ENCODE results near the gene CDKN1B. TPM values are rescaled to one million over a fixed set of nuclear protein-coding genes. Genes with fewer than 3 reads are reported as not detected.
A peak's percentile ranks its signal among the peaks of the same experiment; 100 is the strongest.

CDKN1B gene
- total RNA-seq, 1 donor from 2014 or later, result 36.0 TPM

- H3K9me3 Mint-ChIP-seq (ENCODE audit: unreplicated experiment), result peaks cover 11% of the 10 kb centered on the region
- no peak for TF ChIP-seq CTCF (IDR thresholded peaks at IDR 0.05; ENCODE audit: partially characterized antibody, unreplicated experiment)
- H3K4me3 Mint-ChIP-seq (ENCODE audit: unreplicated experiment), result peak overlapping the region; percentile 91
- peak overlapping the region; percentile 68 for H3K27ac Mint-ChIP-seq (ENCODE audit: unreplicated experiment)
- DNase-seq, result no peak
- peaks cover 13% of the 10 kb centered on the region for H3K4me1 Mint-ChIP-seq (ENCODE audit: low read depth, unreplicated experiment)
- H3K27me3 Mint-ChIP-seq (ENCODE audit: unreplicated experiment), result peaks cover 1% of the 10 kb centered on the region
- no peaks in the 10 kb centered on the region for H3K36me3 Mint-ChIP-seq (ENCODE audit: unreplicated experiment)
Observed at GRCh38 chr12:12723149-12723680, 6.0 kb downstream of the CDKN1B start.

- peak overlapping the region; percentile 91 for H3K4me3 Mint-ChIP-seq (ENCODE audit: unreplicated experiment)
- H3K27ac Mint-ChIP-seq (ENCODE audit: unreplicated experiment), result peak overlapping the region; percentile 17
- TF ChIP-seq CTCF (IDR thresholded peaks at IDR 0.05; ENCODE audit: partially characterized antibody, unreplicated experiment), result no peak
- no peaks in the 10 kb centered on the region for H3K36me3 Mint-ChIP-seq (ENCODE audit: unreplicated experiment)
- H3K9me3 Mint-ChIP-seq (ENCODE audit: unreplicated experiment), result peaks cover 10% of the 10 kb centered on the region
- H3K4me1 Mint-ChIP-seq (ENCODE audit: low read depth, unreplicated experiment), result peaks cover 9% of the 10 kb centered on the region
- DNase-seq, result peak; percentile 63
- H3K27me3 Mint-ChIP-seq (ENCODE audit: unreplicated experiment), result peaks cover 1% of the 10 kb centered on the region
Observed at GRCh38 chr12:12723681-12724420, 6.7 kb downstream of the CDKN1B start.

GRCh38 chr12:12724421-12725085 is 7.4 kb downstream of the CDKN1B start:
- DNase-seq, result no peak
- no peak for TF ChIP-seq CTCF (IDR thresholded peaks at IDR 0.05; ENCODE audit: partially characterized antibody, unreplicated experiment)
- H3K4me1 Mint-ChIP-seq (ENCODE audit: low read depth, unreplicated experiment), result peaks cover 2% of the 10 kb centered on the region
- H3K27ac Mint-ChIP-seq (ENCODE audit: unreplicated experiment), result peak overlapping the region; percentile 59
- H3K9me3 Mint-ChIP-seq (ENCODE audit: unreplicated experiment), result peaks cover 10% of the 10 kb centered on the region
- no peaks in the 10 kb centered on the region for H3K36me3 Mint-ChIP-seq (ENCODE audit: unreplicated experiment)
- H3K27me3 Mint-ChIP-seq (ENCODE audit: unreplicated experiment), result peaks cover 1% of the 10 kb centered on the region
- H3K4me3 Mint-ChIP-seq (ENCODE audit: unreplicated experiment), result peak overlapping the region; percentile 95

- peaks cover 1% of the 10 kb centered on the region for H3K27me3 Mint-ChIP-seq (ENCODE audit: unreplicated experiment)
- H3K4me1 Mint-ChIP-seq (ENCODE audit: low read depth, unreplicated experiment), result peaks cover 2% of the 10 kb centered on the region
- H3K9me3 Mint-ChIP-seq (ENCODE audit: unreplicated experiment), result peaks cover 10% of the 10 kb centered on the region
- DNase-seq, result peak; percentile 82
- no peaks in the 10 kb centered on the region for H3K36me3 Mint-ChIP-seq (ENCODE audit: unreplicated experiment)
- no peak for TF ChIP-seq CTCF (IDR thresholded peaks at IDR 0.05; ENCODE audit: partially characterized antibody, unreplicated experiment)
- H3K27ac Mint-ChIP-seq (ENCODE audit: unreplicated experiment), result peak overlapping the region; percentile 92
- H3K4me3 Mint-ChIP-seq (ENCODE audit: unreplicated experiment), result peak overlapping the region; percentile 95
Observed at GRCh38 chr12:12725086-12725955, 8.2 kb downstream of the CDKN1B start.
